RWPE1 (cell line): ENCODE results near the gene SPATA20.

Experiments
- CTCF ChIA-PET: fragments of 350-600 bp; sonication (Branson Sonifier 250); formaldehyde crosslinking; extraction: SDS; loops from one replicate; lab custom pipeline; 2021; lab: Yijun Ruan, JAX
- POLR2A ChIA-PET: fragments of 400-600 bp; formaldehyde crosslinking; extraction: SDS; loops from one replicate; lab custom pipeline; 2020; ENCODE audit warnings: antibody characterized with exemption; ENCODE audit not compliant: low non-redundant PET; lab: Yijun Ruan, JAX
- DNase-seq: peaks from one replicate; pipeline ENCODE4 v3.0.0; 2012; ENCODE audit warnings: low spot score
- H3K27ac ChIP-seq: fragments of 450-650 bp; 2 replicates; pipeline ENCODE4 v1.5.1; 2017
- CTCF ChIP-seq: fragments of 450-650 bp; conservative IDR thresholded peaks from 2 replicates; pipeline ENCODE4 v1.5.1; 2017; ENCODE audit warnings: low read depth, mild to moderate bottlenecking

Gene SPATA20

DNA sequence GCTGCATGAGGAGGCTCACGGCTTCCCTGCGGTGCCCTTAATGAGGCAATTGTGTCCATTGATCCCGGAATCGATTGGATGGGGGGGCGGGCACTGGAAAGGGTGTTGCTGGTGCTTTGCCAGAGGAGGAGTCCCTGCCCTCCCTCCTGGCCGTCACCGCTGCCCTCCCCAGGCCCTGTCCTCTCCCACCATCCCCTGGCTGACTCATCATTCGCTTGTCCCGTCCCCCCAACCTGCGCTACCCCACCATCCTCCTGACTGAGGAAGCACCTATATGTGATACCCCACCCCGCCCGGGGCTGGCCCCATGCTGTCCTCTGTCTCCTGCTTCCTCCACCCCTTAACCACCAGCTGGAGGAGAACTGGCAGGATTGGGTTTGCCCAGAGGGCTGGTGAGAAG, 34.3 kb downstream of the SPATA20 start:
- DNase-seq, result no peak
- ChIA-PET CTCF (no interaction called here), POLR2A (interaction anchor here (0.5 kb wide), 1 partner anchor 49 kb away, joined by 3 read pairs; no protein-coding TSS in a partner anchor)
- H3K27ac ChIP-seq, result no peak overlapping the region
- TF ChIP-seq CTCF, result no peak

DNA sequence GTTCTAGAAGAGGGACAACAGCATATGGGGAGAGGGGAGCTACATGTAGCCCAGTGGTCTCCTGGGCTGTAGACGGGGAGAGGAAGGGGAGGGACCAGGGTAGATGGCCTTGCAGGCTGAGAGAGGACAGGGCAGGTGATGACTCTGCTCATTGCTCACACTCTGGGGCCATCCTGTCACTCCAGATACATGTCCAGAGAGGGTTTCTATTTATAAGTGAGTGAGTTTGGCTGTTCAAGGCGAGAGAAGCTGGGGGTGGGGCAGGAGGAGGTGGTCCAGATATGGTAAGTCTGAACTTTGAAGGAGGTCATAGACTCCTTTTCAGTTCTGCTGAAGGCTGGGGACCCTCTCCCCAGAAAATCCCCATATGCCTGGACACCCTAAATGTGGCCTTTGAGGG, 35.8 kb downstream of the SPATA20 start:
- TF ChIP-seq CTCF, result no peak
- H3K27ac ChIP-seq, result no peak overlapping the region
- CTCF ChIA-PET, result interaction anchor here (0.5 kb wide), 1 partner anchor 175 kb away, joined by 5 read pairs; no protein-coding TSS in a partner anchor
- no peak for DNase-seq
- POLR2A ChIA-PET, result no interaction called here

DNA sequence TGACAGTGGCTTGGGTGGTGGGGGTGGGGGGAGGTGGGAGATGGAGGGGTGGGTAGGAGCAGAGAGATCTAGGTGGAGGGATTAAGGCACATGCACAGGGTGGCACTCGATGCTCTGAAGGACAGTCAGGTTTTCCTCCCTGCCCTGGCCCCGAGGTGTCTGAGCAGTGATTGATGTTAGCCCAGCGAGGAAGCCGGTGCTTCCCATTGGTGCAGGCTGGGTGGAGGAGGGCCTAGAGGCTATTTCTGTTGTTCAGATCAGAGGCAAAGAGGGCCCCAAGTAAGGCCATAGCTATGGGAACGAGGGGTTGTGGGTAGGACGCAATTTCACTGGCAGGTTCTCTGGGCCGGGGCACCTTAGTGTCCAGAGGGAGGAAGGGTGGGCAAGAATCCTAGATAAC, 36.7 kb downstream of the SPATA20 start:
- ChIA-PET POLR2A (no interaction called here), CTCF (no interaction called here)
- no peak for DNase-seq
- no peak overlapping the region for H3K27ac ChIP-seq
- no peak for TF ChIP-seq CTCF

DNA sequence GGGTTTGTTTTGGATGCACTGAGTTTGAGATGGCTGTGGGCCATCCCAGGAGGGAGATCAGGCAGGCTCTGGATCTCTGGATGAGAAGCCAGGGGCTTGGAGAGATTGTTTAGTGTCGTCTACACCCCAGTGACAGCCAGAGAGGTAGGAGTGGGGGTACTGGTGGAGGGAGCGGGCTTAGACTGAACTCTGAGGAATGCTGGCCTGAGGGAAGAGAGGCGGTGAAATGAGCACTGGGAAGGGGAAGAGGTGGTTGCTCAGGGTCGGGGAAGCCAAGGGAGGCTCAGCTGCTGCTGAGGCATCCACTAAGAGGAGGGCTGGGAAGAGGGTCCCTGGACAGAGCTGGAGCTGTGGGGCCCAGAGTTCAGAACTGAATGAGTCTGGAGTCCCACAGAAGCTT, 37.1 kb downstream of the SPATA20 start:
- DNase-seq, result no peak
- CTCF ChIA-PET, result no interaction called here
- H3K27ac ChIP-seq, result no peak overlapping the region
- no peak for TF ChIP-seq CTCF
- POLR2A ChIA-PET, result no interaction called here

- TF ChIP-seq CTCF, result no peak
- no peak overlapping the region for H3K27ac ChIP-seq
- no peak for DNase-seq
- ChIA-PET POLR2A (no interaction called here), CTCF (no interaction called here)
Measured at GRCh38 chr17:50584749-50585148, 37.8 kb downstream of the SPATA20 start.

DNA sequence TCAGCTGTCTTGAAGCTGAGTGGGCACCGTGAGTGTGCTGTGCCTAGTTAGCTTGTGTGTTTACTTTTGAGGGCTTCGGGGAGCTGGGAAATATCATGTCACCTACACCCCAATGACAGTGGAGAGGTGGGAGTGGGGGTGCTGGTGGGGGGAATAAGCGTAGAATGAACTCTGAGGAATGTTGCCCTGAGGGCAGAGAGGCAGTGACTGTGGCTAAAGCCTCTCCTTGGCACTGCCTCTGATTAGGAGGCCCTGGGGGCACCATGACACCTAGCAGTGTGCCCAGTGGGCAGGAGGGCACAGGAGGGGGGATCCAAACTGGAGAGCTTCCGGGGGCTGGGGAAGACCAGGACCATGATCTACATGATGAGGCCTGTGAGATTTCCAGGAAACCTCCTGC, 38.4 kb downstream of the SPATA20 start:
- no peak for DNase-seq
- ChIA-PET POLR2A (no interaction called here), CTCF (interaction anchor here (0.6 kb wide), 2 partner anchors 66 to 150 kb away, joined by 5 read pairs; no protein-coding TSS in a partner anchor)
- no peak for TF ChIP-seq CTCF
- no peak overlapping the region for H3K27ac ChIP-seq
